DMS 273 (cell line): ENCODE data around the gene ADGRG2.

ENCODE experiments used
- DNase-seq: peaks from one replicate; lab custom pipeline; 2025; ENCODE audit not compliant: unreplicated experiment; lab: John Stamatoyannopoulos, UW

ADGRG2 gene

GRCh38 chrX:18962329-18962728 lies 159.9 kb downstream of the ADGRG2 start:
- no peak for DNase-seq

DNA sequence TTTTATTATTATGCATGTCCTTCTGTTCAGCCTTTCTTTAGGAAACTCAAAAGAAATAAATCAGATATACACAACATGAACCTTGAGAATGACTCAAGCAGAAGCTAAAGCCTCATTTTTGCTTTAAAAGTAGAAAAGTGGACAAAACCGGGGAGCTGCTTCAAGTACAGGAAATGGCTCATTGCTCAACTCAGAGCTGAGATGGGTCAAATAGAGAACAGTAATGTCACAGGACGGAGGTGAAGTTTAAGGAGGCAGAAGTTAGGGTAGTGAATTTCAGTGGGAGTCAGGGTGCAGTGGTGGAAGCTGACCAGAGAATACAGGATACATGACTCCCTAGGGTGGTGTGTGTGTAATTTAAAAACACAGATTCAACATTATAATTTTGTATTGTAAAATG lies 160.6 kb downstream of the ADGRG2 start:
- no peak for DNase-seq

DNA sequence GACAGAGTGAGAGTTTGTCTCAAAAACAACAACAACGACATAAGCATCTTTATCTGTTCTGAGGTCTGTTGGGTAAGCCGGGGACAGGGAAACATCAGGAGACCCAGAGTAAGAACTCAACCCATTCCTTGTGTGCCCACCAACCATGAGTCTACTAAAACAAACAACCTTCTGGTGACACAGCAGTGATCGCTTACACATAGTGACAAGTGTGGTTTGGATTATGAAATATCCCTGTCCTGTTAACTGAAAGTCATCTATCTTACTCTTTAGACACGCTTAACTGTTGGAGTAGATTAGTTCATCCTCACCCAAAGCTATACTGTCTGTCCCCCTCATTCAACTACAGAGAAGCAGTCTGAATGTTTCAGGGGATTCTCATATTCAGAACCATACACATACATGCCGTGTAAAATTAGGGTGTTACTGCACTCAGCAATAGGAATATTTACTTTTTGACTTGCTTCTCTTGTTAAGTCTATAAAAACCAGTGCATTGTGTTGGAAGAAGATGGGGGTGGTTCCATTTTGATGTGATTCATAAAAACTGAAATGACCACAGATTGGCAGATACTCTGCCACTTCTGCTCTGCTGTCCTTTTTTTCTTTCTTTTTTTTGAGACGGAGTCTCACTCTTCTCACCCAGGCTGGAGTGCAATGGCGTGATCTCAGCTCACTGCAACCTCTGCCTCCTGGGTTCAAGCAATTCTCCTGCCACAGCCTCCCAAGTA lies 165.8 kb downstream of the ADGRG2 start:
- no peak for DNase-seq

GRCh38 chrX:18955676-18956075 lies 166.6 kb downstream of the ADGRG2 start:
- no peak for DNase-seq

GRCh38 chrX:18951032-18951431 lies 171.2 kb downstream of the ADGRG2 start:
- DNase-seq = no peak

DNA sequence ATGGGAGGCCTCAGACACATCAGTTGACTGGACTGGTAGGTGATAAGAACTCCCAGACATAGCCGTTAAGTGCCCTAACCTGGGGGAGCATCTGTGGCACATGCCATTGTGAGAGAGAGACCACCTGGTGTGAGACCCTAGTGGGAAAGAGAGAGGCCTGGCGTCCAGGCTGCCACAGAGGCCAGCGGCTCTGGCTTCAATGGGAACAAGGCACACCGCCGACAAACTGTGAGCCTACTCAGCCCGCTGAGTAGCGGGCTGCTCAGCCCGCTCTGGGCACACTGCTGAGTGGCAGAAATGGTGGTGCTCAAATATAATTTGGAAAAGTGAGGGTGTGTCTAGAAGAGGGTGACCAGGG lies 172.3 kb downstream of the ADGRG2 start:
- DNase-seq = no peak

DNA sequence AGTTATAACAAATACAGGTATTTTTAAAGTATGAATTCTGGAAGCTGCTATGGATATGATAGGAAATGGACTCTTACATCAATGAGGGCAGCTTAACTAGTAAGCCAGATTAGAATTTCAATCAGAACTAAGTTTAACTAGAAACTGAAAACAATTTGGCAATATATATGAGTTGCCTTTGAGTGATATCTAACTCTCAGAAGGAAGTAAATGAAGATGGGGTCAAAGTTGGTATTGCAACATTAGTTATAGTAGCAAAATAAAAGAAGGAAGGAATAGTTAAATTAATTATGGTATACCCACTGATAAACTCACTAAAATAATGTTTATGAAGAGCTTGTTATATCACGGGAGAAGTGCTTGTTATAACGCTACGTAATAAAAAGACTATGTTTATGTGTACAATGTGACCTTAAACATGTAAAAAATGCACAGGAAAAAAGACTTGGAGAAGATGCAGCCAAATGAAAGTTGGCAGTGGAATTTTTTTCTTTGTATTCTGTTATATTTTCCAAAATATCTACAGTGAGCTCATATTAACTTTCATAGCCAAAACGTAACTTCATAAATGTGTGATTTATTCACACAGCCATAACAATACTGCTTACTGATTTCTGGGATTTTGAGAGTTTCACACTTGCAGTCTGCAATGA lies 172.9 kb downstream of the ADGRG2 start:
- DNase-seq = no peak

- DNase-seq = no peak
These were observed 175.7 kb downstream of the ADGRG2 start for GRCh38 chrX:18946611-18947010.

- no peak for DNase-seq
These were observed 176.1 kb downstream of the ADGRG2 start for GRCh38 chrX:18946157-18946556.

- no peak for DNase-seq
These were observed 176.8 kb downstream of the ADGRG2 start for GRCh38 chrX:18945483-18945882.

GRCh38 chrX:18944482-18944881 lies 177.8 kb downstream of the ADGRG2 start:
- no peak for DNase-seq

- no peak for DNase-seq
These were observed 180.4 kb downstream of the ADGRG2 start for GRCh38 chrX:18941896-18942295.
